GM21619 (cell line): Measurements from ENCODE around the gene CHRND.

ENCODE experiments used
- ATAC-seq: cut with Tn5 transposase; IDR thresholded peaks from one replicate; pipeline ENCODE4 v1.9.1; 2021; ENCODE audit not compliant: unreplicated experiment

CHRND gene

DNA sequence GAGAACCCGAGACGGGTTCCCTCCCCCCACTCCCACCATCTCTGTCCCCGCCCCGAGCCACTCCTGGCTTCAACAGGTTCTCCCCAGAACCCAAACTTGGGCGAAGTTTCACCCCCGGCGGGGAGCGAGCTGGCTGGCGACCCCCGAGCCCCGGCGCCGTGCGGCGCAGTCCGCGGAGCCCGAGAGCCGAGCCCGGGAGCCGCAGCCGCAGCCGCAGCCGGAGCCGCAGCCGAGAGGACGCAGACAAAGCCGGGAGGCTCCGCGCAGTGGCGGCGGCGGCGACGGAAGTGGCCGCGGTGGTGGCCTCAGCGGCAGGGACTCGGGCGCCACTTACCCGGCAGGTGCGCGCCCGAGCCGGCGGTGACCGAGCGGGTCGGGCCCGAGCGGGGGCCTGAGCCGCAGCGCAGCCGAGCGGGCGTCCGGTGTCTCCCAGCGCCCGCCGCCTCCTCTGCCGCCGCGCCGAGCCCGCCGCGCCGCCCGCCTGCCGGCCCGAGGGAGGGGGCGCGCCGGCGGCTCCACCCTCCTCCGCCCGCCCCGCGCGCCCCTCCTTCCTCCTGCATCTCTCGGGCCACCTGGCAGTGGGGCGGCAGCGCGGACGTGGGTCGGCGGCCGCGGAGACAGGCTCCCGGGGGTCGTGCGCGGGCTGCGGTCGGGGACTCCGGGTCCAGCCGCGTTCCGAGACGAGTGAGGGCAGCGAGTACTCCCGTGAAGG lies 38.4 kb upstream of the CHRND start, which contains the start of gene ECEL1:
TSS of gene ECEL1 (minus strand) at position 450 of the 712 bp plus-strand sequence. CDS start 1,181 bp downstream, outside the sequence.
- no peak for ATAC-seq

DNA sequence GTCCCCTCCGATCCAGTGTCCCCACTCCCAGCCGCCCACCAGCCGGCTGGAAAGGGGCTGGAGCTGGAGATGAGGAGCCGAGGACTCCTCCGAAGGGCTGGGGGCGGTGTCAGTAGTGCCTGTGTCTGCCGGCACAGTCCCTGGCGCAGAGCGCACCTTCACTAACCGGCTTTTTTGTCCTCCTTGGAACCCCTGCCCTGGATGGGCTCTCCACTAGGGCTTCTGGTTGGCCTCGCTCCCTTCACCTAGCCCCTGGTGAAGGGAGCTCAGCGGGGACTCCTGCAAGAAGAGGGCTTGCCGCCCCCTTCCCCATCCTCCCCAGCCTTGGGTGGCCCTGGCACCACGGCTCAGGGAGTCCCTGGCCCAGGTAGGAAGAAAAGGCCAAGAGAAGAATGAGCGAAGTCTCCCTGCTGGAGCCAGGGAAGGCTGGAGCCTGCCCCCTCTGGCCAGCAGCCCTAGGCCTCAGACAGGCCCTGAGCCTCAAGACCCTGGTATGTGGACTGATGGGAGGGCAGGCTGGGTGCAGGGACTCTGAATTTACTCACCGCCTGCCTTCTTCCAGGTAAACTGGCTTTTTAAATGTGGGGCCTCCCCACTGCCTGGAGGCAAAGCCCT lies 37.8 kb upstream of the CHRND start:
- no peak for ATAC-seq

DNA sequence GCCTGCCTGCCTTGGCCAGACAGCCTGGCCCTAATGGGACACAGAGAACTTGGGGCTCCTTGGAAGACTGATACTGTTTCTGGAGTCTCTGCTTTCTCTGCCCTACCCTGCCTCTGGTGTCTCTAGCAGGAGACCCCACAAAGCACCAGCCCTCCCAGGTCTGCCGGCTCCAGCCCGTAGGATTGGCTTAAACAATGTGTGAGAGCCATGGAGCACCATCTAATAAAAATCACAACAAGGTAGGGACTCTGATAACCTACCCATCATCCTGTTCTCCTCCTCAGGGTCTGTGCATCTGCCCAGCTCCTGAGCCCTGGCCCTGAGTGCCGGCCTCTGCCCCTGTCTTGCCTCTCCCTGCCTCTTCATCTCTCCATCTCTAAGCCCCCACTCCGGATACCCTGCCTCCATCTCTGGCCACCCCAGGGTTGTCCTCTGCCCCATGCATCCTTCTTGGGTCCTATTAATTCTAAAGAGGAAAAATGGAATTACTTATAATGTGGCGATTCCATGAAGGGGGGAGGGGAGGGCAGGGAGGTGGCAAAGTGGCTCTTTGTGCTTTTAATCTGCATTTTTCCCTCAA lies 37.1 kb upstream of the CHRND start:
- no peak for ATAC-seq

DNA sequence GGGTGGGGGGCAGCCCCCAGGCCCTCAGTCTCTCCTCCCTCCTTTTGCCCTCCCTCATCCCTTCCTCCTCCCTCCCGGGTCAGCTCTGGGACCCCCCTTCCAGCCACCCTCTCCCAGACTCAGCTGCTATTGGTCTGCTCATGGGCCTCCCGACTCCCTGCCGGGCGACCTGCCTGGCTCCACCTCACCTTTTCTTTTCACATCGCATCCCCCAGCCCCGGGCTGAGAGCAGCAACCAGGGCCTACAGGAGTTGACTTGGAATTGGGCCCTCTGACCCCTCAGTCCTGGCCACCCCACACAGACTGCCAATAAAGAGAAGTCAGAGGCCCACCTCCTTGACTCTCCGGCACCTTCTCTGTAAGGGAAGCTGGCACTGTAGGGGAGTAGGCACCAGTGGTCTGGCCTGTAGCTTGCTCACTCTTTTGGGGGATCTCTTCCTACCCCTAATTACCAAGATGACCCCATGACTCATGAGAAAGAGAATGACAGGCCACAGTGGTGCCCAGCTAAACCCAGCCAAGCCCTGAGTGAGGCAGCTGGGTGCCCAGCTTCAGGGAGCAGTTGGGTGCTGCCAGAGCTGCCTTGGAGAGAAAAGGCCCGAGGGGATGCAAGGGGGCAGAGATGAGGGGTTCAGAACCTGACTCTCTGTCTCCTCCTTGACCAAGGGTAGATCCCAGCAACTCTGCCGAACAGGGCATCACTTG lies 36.3 kb upstream of the CHRND start:
- ATAC-seq, result no peak

DNA sequence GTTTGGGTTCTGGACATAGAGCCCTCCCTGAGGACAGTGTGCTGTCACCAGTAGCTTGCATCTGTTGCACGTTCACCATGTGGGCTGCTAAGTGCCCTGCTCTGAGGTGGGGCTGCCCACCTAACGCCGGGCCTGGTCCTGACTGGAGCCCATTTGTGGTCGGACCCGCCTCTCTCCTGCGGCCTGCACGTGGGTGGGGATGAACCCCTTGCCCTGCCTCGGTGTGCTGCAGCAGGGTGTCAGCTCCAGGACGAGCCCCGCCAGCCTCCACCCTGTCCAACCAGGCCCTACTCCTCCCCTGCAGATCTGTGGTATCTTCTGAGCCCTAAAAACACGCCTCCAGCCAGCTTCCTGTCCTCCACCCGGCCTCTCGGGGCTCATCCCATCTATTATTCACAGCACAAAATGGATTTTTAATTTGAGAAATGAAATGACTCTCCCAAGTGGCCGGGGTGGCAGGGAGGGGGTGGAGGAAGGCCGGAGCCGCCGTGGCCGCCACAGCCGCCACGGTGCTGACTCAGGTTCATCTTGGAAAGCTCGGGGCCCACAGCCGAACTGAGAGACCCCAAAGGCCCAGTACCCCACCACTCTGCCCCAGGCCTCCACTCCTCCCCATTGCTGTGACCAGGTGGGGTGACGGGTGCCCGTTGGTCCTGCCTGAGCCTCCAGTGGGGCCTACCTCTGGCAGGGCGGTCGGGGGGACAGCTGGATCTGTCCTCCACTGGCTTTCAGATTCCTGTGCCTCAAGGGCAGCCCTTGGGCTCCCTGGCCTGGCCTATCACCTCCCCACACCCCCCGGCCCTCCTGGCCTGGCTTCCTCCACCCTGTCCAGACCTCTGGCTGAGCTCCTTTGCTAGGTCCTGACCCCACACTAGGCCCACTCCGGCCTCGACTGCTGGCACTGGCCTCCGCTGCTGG lies 35.5 kb upstream of the CHRND start:
- ATAC-seq, result no peak

DNA sequence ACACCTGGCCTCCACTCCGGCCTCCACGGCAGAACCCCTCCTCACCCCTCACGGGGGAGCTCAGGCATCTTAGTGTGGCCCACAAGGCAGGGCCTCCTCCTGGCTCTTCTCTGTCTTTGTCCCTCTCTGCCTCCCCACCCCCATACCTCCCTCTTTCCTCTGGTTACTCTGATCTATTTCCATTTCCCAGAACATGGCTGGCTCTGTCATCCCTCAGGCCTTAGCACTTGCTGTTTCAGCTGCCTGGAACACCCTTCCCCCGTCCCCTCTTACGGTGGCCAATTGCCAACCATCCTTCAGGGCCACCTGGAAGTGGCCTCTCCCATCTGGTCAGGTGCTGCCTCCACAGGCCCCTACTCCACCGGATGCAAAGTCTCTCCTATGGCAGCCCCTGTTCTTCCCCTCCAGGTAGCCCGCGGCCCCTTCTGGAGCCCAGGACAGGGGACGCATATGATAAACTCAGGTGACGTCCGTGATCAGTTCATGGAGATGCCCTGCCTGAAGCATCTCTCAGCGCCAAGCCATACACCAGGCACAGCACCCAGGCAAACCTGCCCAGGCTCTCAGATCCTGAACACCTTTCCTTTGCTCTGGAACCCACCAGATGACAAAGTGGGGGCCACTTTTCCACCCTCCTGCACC lies 34.7 kb upstream of the CHRND start:
- no peak for ATAC-seq

DNA sequence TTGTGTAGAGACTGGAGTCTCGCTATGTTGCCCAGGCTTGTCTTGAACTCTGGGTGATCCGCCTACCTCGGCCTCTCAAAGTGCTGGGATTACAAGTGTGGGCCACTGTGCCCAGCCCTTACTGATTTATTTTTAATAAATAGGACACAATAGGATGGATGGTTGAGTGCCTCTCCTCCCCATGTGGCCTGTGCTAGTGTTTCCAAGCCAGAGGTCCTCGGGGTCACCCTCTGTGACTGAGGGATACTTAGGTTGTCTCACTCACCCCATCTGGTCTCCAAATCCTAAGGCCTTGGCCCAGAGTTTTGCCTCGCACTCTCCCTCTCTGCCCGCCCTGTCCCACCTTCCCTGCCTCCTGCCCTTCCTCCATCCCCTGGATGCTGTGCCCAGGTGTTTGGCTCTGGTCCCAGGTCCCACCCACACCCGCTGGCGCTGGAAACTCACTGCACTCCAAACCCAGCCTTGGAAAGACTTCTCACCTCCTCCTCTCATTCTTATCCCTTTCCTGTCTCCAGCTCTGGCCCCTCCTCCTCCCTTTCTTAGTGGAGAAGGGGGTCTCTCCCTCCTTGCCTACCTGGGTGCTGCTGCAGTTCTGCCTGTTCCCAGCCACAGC lies 33.6 kb upstream of the CHRND start:
- ATAC-seq, result no peak

DNA sequence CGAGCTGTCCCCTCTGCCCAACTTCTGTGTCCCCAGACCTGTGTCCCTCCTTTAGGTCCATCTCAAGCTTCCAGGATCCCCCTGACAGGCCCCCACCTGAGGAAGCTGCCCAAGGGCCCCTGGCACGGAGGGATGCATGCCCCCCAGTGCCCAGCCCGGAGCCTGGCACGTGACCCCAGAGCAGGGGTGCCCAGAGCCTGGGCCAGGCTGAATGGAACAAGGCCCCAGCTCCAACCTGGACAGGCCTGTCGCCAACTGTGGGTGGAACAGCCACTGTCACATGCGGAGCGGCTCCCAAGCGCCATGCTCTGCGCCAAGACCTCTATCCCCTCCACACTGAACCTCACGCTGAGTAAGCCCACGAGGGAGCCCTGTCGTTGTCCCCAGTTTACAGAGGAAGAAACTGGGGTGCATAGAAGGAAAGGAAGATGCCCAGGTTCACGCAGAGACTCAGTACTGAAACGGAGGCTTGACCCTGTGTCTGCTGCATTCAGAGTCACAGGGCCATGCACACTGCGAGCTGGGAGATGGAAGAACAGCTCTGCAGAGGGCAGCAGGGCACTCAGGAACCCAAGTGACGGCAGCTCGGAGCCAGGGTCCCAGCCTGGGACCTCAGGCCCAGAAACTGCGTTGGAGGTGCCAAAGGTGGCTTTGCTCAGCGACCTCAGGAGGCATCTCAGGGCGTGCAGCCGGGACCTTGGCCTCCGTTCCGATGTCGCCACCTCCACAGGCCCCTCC lies 32.8 kb upstream of the CHRND start:
- ATAC-seq, result no peak

DNA sequence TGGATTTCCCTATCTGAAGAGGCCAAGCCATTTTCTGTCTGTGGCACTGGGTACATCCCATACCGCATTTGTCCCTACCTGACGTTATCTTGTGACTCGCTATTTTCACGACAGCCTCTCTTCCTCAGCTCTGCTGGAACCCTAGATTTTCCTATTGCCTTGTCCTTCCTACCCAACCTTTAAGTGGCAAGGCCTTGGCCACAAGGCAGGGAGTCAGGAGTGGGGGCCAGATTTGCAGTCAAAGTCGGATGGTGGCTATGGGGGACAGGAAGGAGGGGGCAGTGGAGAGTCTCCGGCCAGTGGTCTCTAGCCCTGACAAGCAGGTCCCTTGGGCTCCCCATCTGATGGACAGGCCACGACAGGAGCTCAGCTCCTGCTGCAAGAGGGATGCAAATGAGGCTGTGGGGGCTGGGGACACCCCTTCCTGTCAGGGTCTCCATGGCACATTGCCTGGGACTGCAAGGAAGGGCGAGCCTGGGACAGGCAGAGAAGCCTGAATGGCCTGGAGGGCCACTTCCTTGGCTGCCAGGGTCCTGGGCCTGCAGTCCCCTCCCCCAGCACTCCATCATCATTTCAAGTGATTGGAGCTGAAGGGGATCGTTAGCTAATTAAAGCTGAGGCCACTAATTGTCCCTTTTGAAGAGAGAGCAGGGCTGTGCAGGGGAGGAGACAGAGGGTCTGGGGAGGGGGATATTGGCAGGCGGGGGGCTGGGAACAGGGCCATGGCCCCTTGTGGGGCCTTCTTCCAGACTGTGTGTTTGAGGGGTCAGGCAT lies 32.1 kb upstream of the CHRND start:
- ATAC-seq, result no peak

DNA sequence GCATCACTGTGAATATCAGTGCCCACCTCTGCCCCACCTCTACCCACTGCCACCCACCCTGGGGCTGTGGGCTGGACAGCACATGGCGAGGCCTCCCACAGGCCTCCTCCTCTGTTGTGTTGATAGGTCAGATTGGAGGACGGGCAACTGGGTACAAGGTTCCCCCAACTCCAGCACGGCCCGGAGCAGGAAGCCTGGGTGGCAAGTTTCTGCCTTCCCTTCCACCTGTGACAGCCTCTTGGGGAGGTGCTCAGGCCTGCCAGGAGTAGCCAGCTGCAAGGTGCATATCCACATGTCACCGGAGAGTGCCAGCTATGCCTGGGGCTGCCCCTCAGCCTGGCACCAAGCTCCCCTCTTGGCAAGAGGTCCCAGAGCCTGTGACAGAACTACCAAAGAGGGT lies 31.4 kb upstream of the CHRND start:
- ATAC-seq, result no peak

DNA sequence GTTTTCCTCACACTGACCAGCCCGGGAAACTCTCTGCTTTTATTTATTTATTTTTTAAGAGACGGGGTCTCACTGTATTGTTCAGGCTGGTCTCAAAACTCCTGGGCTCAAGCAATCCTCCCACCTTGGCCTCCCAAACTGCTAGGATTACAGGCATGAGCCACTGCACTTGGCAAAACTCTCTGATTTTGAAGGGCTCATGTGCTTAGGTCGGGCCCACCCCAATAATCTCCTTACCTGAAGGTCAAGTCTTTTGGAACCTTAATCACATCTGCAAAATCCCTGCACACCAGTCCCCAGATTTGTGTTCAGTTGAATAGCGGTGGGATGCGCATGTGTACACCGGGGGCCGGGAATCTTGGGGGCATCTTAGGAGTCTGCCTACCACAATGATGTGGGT lies 30.7 kb upstream of the CHRND start:
- ATAC-seq, result no peak

DNA sequence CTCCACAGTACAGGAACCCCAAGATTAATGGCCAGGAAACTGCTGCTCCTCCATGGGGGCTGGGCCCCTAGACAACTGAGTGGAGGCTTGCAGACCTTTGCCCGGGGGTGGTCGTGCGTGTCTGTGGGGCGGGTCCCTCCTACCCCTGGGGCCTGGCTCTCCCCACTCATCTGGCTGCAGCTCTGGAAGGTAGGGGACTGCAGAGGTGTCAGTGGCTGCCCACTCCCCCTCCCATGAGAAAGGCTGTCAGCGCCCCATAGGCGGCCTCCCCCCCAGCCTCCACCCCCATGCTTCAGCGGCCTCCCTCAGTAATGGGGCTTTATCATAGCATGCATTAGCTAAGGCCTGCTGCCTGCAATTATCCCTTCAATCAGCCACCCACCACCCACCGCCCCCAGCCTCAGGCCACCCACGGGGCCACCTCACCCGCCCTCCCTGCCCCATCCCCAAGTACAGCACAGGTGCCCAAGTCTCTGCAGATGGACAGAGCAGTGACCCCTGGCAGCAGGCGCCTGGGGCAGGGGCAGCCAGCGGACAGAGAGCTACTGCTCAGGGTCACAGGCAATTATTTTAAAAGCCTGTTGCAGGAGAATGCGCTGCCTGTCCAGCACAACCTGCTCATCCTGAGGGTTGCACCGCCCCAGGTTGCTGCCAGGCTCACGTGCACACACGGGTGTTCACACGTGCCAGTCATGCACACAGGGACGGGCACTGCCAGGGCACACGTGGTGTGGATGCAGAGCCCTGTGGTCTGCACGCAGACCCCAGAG lies 29.3 kb upstream of the CHRND start:
- ATAC-seq, result no peak

DNA sequence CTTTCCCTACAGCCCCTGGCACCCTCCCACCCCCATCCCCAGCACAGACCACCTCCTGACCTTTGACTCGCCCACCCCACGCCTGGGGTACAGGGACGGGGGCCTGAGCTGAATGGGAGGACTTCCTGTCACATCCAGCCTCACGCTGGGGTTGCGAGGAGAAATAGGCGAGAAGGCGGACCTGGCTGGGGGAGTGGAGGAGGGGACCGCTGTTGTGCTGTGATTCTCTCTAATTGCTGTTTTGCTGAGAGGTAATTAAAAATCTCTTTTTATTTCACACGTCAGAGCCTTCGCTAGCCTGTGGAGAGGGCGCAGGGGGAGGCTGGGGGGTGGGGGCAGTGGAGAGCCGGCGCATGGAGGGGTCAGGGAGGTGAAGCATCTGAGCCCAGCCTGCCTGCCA lies 28.6 kb upstream of the CHRND start:
- no peak for ATAC-seq

DNA sequence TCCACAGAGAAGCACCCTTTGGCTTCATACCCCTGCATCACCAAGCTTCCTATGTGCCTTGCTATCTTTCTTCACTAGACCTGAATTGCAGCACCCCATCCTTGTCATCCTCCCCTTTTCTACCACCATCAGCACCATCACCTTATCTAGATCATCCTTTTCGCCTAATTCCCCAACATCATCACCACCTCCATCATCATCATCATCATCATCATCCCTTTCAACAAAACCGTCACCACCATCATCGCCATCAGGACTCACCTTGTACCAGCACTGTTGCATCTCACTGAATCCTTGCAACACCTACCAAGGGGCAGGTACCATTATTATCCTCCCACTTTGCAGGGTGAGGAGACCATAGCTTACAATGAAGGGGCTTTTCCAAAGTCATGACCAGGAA lies 27.5 kb upstream of the CHRND start:
- ATAC-seq, result no peak

DNA sequence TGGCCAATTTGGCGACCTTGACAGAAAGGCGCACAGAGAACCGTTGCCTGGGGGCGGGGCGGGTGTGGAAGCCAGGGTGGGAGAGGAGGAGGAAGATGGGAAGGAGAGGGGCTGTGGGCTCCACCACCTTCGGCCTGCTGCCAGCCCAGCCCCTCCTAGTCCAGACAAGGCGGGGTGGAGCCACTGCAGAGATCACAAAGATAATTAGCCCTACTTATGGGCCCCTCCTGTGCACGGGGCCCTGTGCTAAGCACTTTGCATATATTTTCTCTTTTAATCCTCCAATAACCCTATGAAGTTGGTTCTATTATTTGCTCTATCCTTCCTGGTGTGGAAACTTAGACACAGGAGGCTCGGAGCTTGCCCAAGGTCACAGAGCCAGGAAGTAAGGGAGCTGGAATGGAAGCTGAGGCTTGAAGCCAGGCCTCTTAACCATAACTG lies 24.6 kb upstream of the CHRND start:
- ATAC-seq, result no peak

DNA sequence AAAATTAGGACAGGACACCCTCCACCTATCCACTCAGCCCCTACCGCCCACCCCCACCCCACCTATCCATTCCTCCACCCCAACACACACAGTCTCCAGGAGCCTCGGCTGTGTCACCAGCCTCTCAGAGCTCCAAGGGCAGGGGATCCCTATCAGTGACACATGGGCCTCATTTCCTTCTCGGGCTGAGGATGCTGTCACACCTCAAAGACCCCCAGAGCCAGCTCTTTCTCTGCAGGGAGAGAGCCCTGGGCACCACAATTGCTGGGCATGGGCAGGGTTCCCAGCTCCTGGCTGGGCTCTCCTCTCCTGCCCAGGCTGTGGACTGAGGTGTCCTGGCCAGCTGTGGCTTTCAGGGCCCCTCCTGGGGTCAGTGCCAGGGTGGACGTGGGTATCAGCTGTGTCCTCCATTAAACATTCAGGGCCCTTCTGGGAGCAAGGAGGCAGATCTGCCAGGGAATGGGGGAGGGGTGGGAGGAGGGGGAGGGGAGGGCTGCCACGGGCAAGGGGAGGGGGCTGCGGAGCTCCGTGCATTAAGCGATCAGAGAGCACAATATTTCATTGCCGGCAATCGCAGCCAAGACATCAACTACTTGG lies 24.1 kb upstream of the CHRND start:
- no peak for ATAC-seq

DNA sequence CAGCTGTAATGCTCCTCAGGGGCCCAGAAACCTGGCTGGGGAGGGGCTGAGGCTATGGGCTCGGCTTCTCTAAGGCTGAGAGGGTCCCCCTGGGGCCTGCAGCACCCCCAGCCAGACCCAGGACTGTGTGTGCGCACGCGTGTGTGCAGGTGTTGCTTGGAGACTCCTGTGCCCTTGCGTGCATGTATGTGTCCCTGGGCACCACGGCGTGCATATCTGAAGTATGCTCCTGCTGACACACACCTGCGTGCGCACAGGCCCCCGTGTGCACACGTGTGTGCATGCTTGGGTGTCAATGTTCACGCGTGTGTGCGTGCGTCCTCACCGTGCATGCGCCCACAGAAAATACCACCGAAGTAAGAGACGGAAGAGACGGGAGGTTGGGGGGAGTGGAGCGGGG lies 23.4 kb upstream of the CHRND start:
- no peak for ATAC-seq
